HG03520 (cell line): ENCODE results near the gene SMARCC1.
"Not testable (repeated sequence)": the region's sequence is repeated elsewhere in the genome, so short reads cannot be mapped to it uniquely, and the experiment has no call there.

Source experiments
- ATAC-seq: cut with Tn5 transposase; IDR thresholded peaks from one replicate; pipeline ENCODE4 v1.9.1; 2021; ENCODE audit warnings: mild to moderate bottlenecking, moderate library complexity; ENCODE audit not compliant: unreplicated experiment

SMARCC1 gene

GRCh38 chr3:47781685-47782445 is at the start of gene SMARCC1:
TSS of gene SMARCC1 (minus strand) at chr3:47781893. CDS start at chr3:47781797, 96 bp downstream.
- peak; percentile 77 for ATAC-seq

DNA sequence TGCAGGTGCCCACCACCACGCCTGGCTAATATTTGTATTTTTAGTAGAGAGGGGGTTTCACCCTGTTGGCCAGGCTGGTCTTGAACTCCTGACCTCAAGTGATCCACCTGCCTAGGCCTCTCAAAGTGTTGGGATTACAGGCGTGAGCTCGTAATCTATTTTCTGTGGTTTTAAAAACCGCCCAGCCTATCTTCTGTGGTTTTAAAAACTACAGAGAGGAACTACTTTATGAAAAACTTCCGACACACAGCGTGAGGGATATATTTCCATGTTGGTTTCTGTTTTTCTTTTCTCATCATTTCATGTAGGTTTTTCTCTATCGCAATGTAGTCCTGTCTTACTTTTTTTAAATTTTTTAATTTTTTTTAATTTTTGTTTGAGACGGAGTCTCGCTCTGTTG is 47.8 kb upstream of the SMARCC1 start:
- not testable (repeated sequence) for ATAC-seq

- no peak for ATAC-seq
Measured at GRCh38 chr3:47825590-47825989, 43.9 kb upstream of the SMARCC1 start.

GRCh38 chr3:47824541-47825473 is 43.1 kb upstream of the SMARCC1 start:
- peak; percentile 86 for ATAC-seq

GRCh38 chr3:47817609-47818008 is 35.9 kb upstream of the SMARCC1 start:
- ATAC-seq = no peak

- no peak for ATAC-seq
Measured at GRCh38 chr3:47813551-47814177, 32.0 kb upstream of the SMARCC1 start.

GRCh38 chr3:47804577-47804976 is 22.9 kb upstream of the SMARCC1 start:
- ATAC-seq = no peak

GRCh38 chr3:47803480-47804025 is 21.9 kb upstream of the SMARCC1 start:
- ATAC-seq = no peak

DNA sequence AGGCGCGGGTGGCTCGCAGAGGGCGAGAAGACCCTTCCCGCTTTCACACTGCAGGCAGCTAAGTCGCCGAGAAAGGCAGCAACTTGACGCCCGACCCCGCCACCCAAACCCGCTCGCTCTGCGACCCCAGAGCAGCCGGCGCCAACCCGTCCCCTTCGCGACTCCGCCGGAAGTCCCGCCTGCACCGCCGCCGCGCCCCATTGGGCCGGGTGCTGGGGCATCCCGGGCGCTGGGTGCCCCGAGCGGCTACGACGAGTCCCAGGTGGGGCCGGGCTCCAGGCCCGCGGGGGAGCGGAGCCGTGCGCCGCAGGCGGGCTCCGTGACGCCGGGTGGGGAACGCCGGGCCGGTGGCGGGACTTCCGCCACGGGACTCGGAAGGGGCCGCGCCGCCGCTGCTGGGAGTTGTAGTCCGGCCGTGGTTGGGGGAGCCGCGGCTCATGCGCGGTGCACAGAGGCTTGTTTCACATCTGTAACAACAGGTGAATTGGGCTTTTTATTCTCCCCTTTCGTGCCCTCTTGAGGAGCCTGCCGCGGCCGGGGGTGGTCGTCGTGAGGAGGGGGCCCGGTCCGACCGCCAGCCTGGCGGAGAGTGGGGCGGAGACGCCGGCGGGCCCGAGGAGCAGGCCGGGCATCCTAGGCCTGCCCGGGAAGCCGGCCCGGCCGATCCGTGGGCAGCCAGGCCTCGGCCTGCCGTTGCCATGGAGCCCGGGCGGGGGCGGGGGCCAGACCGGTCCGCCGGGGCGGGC is 21.2 kb upstream of the SMARCC1 start, which contains the start of gene DHX30:
Gene DHX30 (plus strand): TSS at position 405 of the 746 bp plus-strand sequence. CDS start 7,546 bp downstream, outside the sequence.
- peak; percentile 84 for ATAC-seq

- no peak for ATAC-seq
Measured at GRCh38 chr3:47799733-47800132, 18.0 kb upstream of the SMARCC1 start.

- ATAC-seq = no peak
Measured at GRCh38 chr3:47794544-47794943, 12.9 kb upstream of the SMARCC1 start.

GRCh38 chr3:47792699-47793098 is 11.0 kb upstream of the SMARCC1 start:
- no peak for ATAC-seq

DNA sequence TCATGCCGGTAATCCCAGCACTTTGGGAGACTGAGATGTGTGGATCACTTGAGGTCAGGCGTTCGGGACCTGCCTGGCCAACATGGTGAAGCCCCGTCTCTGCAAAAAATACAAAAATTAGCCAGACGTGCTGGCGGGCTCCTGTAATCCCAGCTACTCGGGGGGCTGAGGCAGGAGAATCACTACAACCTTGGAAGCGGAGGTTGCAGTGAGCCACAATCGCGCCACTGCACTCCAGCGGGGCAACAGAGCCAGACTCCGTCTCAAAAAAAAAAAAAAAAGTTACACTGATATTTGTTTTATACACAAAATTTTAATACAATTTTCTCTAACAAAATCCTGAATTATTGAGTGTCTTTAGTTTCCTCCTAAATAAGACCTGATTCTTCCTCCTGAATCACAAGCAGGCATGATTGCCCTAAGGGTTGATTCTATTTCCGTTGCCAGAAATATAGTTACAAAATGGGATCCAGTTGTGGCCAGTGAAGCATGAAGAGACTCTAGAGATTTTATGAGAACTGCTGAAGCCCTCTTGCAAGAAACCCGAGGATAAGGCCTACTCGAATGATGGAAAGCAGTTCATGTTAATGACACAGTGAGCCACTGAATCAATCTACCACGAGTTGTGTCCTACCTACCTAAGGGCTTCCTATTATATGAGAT is 9.6 kb upstream of the SMARCC1 start:
- ATAC-seq = no peak

GRCh38 chr3:47783673-47784072 is 2.0 kb upstream of the SMARCC1 start:
- no peak for ATAC-seq

- no peak for ATAC-seq
Measured at GRCh38 chr3:47782446-47783308, 984 bp upstream of the SMARCC1 start.

GRCh38 chr3:47780741-47781684 is 680 bp downstream of the SMARCC1 start:
- ATAC-seq = peak; percentile 24

- no peak for ATAC-seq
Measured at GRCh38 chr3:47778746-47779145, 2.9 kb downstream of the SMARCC1 start.

GRCh38 chr3:47772788-47773187 is 8.9 kb downstream of the SMARCC1 start:
- no peak for ATAC-seq
